HL-60 (cell line): ENCODE data around the gene KCNQ1.

ENCODE experiments used
- DNase-seq, 2 experiments: peaks; one replicate each; pipeline ENCODE4 v3.0.0-alpha.2; 2010 to 2020; ENCODE audit warnings: low read depth in 1 of 2, low spot score in 1 of 2
- H3K27ac ChIP-seq: fragments of 250-450 bp; sonication (Bioruptor Pico); replicated peaks from 2 replicates; pipeline ENCODE4 v1.5.1; 2020; ENCODE audit warnings: mild to moderate bottlenecking, moderate library complexity
- H3K27me3 ChIP-seq: fragments of 250-450 bp; sonication (Bioruptor Pico); 2 replicates; pipeline ENCODE4 v1.5.1; 2021; ENCODE audit warnings: mild to moderate bottlenecking, moderate library complexity; ENCODE audit not compliant: insufficient read depth, poor library complexity, severe bottlenecking
- H3K4me3 ChIP-seq: replicated peaks from 2 replicates; pipeline ENCODE4 v1.5.1; 2011; ENCODE audit warnings: mild to moderate bottlenecking, control low read depth, low read length; ENCODE audit not compliant: insufficient read depth
- GABPA ChIP-seq: IDR thresholded peaks from 2 replicates; pipeline ENCODE4 v1.6.1; 2012; ENCODE audit warnings: low read depth
- POLR2AphosphoS5 ChIP-seq: IDR thresholded peaks from 2 replicates; pipeline ENCODE4 v1.6.1; 2012; ENCODE audit warnings: low read depth
- REST ChIP-seq: IDR thresholded peaks from 2 replicates; pipeline ENCODE4 v1.6.1; 2012; ENCODE audit warnings: low read depth; ENCODE audit not compliant: insufficient replicate concordance
- SPI1 ChIP-seq: IDR thresholded peaks from 2 replicates; pipeline ENCODE4 v1.6.1; 2012; ENCODE audit warnings: low read depth, mild to moderate bottlenecking, borderline replicate concordance
- TF ChIP-seq, protein P1 (sequence below): IDR thresholded peaks from one replicate; pipeline ENCODE4 v1.5.1; 2011; ENCODE audit warnings: low read length, control low read depth, inconsistent platforms; ENCODE audit not compliant: insufficient read depth

Gene KCNQ1

DNA sequence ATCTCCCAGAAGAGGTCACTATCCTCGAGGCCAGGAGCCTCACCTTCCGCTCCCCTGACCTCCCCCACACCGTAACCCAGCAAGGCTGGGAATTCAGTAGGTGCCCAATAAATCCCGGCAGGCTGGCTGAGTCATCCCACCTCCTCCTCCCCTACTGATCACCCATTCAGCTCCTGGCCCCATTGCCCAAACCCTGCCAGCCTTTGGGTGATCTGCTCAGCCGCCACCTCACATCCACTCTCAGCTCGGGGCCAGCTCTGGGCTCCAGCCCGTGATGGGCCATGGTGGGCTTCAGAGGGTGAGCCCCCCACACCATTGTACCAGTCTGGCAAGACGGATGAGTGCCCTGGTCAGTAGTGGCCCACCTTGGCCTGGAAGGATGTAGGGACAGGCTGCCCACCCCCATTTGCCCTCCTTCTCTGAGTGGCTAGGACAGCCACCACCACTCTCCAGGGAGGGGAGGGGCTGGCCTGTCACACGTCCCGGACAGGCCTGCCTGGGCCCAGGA lies 8.7 kb upstream of the KCNQ1 start:
- TF ChIP-seq POLR2AphosphoS5 (no peak), REST (no peak), GABPA (no peak)
- TF ChIP-seq, protein P1, sequence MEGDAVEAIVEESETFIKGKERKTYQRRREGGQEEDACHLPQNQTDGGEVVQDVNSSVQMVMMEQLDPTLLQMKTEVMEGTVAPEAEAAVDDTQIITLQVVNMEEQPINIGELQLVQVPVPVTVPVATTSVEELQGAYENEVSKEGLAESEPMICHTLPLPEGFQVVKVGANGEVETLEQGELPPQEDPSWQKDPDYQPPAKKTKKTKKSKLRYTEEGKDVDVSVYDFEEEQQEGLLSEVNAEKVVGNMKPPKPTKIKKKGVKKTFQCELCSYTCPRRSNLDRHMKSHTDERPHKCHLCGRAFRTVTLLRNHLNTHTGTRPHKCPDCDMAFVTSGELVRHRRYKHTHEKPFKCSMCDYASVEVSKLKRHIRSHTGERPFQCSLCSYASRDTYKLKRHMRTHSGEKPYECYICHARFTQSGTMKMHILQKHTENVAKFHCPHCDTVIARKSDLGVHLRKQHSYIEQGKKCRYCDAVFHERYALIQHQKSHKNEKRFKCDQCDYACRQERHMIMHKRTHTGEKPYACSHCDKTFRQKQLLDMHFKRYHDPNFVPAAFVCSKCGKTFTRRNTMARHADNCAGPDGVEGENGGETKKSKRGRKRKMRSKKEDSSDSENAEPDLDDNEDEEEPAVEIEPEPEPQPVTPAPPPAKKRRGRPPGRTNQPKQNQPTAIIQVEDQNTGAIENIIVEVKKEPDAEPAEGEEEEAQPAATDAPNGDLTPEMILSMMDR, result no peak
- Histone ChIP-seq H3K4me3 (no peak overlapping the region), H3K27ac (no peak overlapping the region), H3K27me3 (no peaks in the 10 kb centered on the region)
- no peak for DNase-seq

- Histone ChIP-seq H3K27ac (no peak overlapping the region), H3K4me3 (no peak overlapping the region), H3K27me3 (no peaks in the 10 kb centered on the region)
- no peak for DNase-seq
- TF ChIP-seq, protein P1, result no peak
- TF ChIP-seq POLR2AphosphoS5 (no peak), REST (no peak), GABPA (no peak), SPI1 (no peak)
These were observed 8.2 kb upstream of the KCNQ1 start for GRCh38 chr11:2436521-2437031.

DNA sequence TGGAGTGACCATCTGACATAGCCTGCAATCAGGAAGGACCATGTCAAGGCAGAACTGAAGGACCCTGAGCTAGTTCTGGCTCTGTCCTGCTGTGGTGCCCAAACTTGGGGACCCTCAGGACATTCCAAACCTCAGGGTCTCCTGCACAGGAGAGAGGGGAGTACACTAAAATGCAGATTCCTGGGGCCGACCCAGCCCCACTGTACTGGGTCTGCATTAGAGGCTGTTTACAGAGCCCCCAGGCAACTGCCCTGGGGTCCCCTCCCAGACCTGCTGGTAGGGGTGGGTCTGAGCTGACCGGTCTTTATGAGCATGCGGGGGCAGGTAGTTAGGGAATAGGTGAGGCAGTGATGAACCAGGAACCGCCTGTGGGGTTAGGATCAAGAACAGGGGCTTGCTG lies 7.3 kb upstream of the KCNQ1 start:
- no peak overlapping the region for H3K27ac ChIP-seq
- no peaks in the 10 kb centered on the region for H3K27me3 ChIP-seq
- DNase-seq, result no peak
- no peak overlapping the region for H3K4me3 ChIP-seq
- TF ChIP-seq POLR2AphosphoS5 (no peak), SPI1 (no peak), GABPA (no peak), REST (no peak)
- TF ChIP-seq, protein P1, result no peak
